GM12878 (cell line): ENCODE results near the gene CD180.

Source experiments
- BCL11A ChIP-seq: IDR thresholded peaks from 2 replicates; pipeline ENCODE4 v1.6.1; 2011; ENCODE audit warnings: low read depth, low read length
- CBFB ChIP-seq: IDR thresholded peaks from 2 replicates; pipeline ENCODE4 v1.6.1; 2016; ENCODE audit warnings: antibody characterized with exemption, low read depth
- CHD2 ChIP-seq: IDR thresholded peaks from 2 replicates; pipeline ENCODE4 v1.6.1; 2011; ENCODE audit warnings: low read depth, low read length, improper control_type of control experiment, borderline replicate concordance
- CTCF ChIP-seq, 3 experiments: IDR thresholded peaks in 2 of 3; conservative IDR thresholded peaks in 1 of 3; 2 replicates each; pipeline ENCODE4 v1.5.1; 2011; ENCODE audit warnings: low read depth in 3 of 3, low read length in 3 of 3, mild to moderate bottlenecking in 3 of 3, control low read depth in 2 of 3, moderate library complexity in 2 of 3, inconsistent platforms in 1 of 3, mixed read lengths in 1 of 3; ENCODE audit not compliant: control insufficient read depth in 2 of 3, insufficient read depth in 1 of 3; ENCODE audit errors: extremely low read depth in 1 of 3
- EED ChIP-seq: sonication (generic); IDR thresholded peaks from 2 replicates; pipeline ENCODE4 v1.6.1; 2016; ENCODE audit warnings: antibody characterized with exemption, low read depth
- EP300 ChIP-seq, 2 experiments: fragments of 150-350 bp in 1 of 2; IDR thresholded peaks; 2 replicates each; pipeline ENCODE4 v1.6.1; 2011 to 2012; ENCODE audit warnings: low read depth in 2 of 2, low read length in 2 of 2, borderline replicate concordance in 1 of 2, improper control_type of control experiment in 1 of 2, inconsistent platforms in 1 of 2; ENCODE audit not compliant: control insufficient read depth in 1 of 2
- HSF1 ChIP-seq: fragments of 150-350 bp; IDR thresholded peaks from 2 replicates; pipeline ENCODE4 v1.6.1; 2014; ENCODE audit warnings: mild to moderate bottlenecking, low read depth, low read length
- JUND ChIP-seq: IDR thresholded peaks from 2 replicates; pipeline ENCODE4 v1.6.1; 2012; ENCODE audit warnings: low read depth, mild to moderate bottlenecking, low read length, improper control_type of control experiment, moderate library complexity
- POLR2A ChIP-seq: IDR thresholded peaks from 2 replicates; pipeline ENCODE4 v1.6.1; 2011; ENCODE audit warnings: low read depth, mild to moderate bottlenecking, low read length
- REST ChIP-seq: IDR thresholded peaks from 2 replicates; pipeline ENCODE4 v1.6.1; 2012; ENCODE audit warnings: mild to moderate bottlenecking, low read depth, low read length
- RFX5 ChIP-seq: IDR thresholded peaks from 2 replicates; pipeline ENCODE4 v1.6.1; 2011; ENCODE audit warnings: low read depth, low read length, improper control_type of control experiment
- SP1 ChIP-seq: IDR thresholded peaks from one replicate; pipeline ENCODE4 v1.6.1; 2011; ENCODE audit warnings: low read depth, low read length
- STAT3 ChIP-seq: IDR thresholded peaks from 2 replicates; pipeline ENCODE4 v1.6.1; 2011; ENCODE audit warnings: low read depth, low read length, improper control_type of control experiment
- SUZ12 ChIP-seq: fragments of 200-600 bp; sonication (generic); IDR thresholded peaks from one replicate; pipeline ENCODE4 v1.6.1; 2018; ENCODE audit warnings: antibody characterized with exemption, mild to moderate bottlenecking; ENCODE audit not compliant: unreplicated experiment

- TF ChIP-seq CBFB, result no peak
- no peak for TF ChIP-seq CHD2
- TF ChIP-seq HSF1, result no peak
- TF ChIP-seq REST, result no peak
- TF ChIP-seq SUZ12, result no peak
- TF ChIP-seq EP300 (IDR thresholded peaks at IDR 0.05; ENCODE audit: borderline replicate concordance in 1 of 2, control insufficient read depth in 1 of 2, low read depth in 2 of 2, low read length in 2 of 2), result no peak
- no peak for TF ChIP-seq CTCF (IDR thresholded peaks at IDR 0.05 in 2 of 3, conservative IDR thresholded peaks at IDR 0.05 in 1 of 3; ENCODE audit: control insufficient read depth in 2 of 3, extremely low read depth in 1 of 3, insufficient read depth in 1 of 3, low read depth in 3 of 3, low read length in 3 of 3)
- TF ChIP-seq SP1, result no peak
- TF ChIP-seq JUND, result no peak
- no peak for TF ChIP-seq BCL11A
- no peak for TF ChIP-seq RFX5
- no peak for TF ChIP-seq EED
- TF ChIP-seq STAT3, result no peak
- TF ChIP-seq POLR2A, result no peak
These were observed 8.2 kb upstream of the CD180 start for GRCh38 chr5:67204821-67205220.
